ENCODE measurements around the gene KRT13. TPM values are rescaled to one million over a fixed set of nuclear protein-coding genes. Genes with fewer than 3 reads are reported as not detected.

KRT13 gene
- total RNA-seq, 1 donor from 2014 or later, result not detected

DNA sequence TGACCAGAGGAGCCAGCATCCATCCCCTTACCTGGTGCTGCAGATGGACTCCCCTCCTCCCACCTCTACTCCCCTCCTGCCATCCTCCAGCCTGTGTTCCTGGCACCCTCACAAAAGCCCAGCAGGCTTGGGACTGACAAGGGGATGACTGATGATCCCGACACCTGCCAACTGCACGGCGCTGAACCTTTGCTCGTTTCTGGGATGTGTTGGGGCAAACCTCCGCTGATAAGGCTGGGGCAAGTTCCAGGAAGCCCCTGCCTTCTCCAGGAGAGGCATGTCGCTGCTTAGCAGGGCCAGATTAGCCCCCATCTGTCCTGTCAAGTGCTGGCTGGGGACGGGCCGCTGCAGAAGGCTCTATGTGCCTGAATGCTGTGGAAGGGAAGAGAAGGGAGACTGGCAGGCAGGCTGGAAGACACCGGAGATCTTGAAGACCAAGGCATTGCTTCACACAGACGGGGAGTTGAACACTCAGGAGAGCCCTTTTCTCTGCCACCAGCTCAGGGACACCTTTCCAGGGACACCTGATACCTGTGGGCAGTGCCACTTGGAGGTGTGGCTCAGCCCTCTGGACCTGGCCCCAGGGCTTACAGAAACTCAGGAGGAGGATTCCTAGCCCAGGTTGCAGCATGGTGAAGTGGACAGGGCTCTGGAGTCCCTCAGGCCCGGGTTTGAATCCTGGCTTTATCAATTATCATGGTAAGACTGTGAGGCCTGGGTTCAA, 14.3 kb upstream of the KRT13 start:
- DNase-seq (ENCODE audit: low read depth), result no peak

- peak; percentile 42 for DNase-seq (ENCODE audit: low read depth)
Measured at GRCh38 chr17:41518789-41519449, 13.5 kb upstream of the KRT13 start, which contains the start of gene KRT15. Gene KRT15, minus strand, starts transcription at chr17:41518890. Its CDS starts 63 bp downstream, at chr17:41518827.

DNA sequence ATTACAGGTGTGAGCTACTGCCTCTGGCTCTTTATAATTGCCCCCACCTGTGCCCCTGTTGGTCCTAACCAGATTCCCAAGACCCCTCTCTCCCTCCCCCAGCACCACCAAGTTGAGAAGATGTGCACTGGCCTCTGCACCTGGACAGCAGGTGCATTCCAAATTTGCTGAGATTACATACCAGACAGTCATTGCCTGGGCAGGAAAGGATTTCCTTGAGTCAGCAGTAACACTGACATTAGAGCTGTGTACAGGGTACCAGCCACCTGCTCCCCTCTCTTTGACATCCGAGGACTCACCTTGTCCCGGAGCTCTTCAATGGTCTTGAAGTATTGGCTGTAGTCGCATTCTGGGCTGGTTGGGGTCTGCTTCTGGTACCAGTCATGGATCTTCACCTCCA, 12.6 kb upstream of the KRT13 start:
- no peak for DNase-seq (ENCODE audit: low read depth)

DNA sequence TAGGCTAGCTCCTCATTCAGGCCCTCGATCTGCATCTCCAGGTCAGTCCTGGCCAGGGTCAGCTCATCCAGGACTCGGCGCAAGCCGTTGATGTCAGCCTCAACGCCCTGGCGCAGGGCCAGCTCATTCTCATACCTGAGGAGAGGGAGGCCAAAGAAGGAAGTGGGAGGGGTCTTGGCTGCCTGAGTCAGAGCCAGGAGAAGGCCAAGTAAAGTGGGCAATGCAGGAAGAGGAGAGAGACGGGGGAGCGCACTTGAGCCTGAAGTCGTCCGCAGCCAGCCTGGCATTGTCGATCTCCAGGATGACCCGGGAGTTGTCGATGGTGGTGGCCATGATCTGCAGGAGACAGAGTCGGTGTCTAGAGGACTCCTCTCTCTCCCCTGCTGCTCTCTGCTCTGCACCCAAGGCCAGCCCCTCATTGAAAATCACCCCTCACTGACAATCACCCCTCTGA, 11.4 kb upstream of the KRT13 start:
- no peak for DNase-seq (ENCODE audit: low read depth)

DNA sequence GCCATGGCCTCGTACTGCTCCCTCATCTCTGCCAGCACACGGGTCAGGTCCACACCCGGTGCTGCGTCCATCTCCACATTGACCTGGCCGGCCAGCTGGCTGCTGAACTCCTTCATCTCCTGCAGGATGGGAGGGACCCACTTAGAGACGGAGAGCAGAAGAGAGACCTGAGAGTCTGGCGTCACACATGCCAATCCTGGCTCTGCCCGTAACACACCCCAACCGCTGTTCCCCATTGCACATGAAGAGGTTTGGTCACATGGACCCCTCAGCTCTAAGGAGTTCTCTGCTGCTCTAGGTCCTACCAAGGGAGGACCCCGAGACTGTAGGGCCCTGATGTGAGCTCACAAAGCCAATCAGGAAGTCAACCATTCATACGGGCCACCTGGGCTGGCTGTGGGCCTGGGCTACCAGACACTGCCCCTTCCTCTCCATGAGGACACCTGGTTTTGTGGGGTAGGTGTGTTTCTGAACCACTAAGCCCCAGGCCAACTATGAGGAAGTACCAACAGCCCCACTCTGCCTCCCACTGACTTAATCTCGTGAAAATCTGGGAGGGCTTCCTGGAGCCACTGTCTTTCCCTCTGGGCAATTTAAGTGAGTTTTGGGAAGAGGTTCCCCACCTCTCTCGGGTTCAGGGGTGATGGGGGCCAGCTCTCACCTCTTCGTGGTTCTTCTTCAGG, 10.9 kb upstream of the KRT13 start:
- DNase-seq (ENCODE audit: low read depth), result no peak

GRCh38 chr17:41513168-41513547, 7.7 kb upstream of the KRT13 start:
- DNase-seq (ENCODE audit: low read depth), result no peak

GRCh38 chr17:41512546-41513167, 7.2 kb upstream of the KRT13 start:
- no peak for DNase-seq (ENCODE audit: low read depth)

DNA sequence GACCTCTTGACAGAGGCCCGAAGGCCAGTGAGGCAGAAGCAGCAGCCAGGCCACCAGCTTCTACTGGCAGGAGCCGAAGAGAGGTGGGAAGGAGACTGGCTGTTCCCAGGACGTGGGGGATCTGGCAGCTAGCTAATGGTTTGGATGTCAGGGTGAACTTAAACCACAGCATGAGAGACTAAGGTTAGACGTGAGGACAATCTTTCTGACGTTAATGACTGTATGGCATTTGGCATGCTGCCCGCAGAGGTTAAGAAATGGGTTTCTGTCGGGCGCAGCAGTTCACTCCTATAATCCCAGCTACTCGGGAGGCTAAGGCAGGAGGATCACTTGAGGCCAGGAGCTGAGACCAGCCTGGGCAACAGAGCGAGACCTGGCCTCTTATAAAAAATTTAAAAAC, 6.3 kb upstream of the KRT13 start:
- DNase-seq (ENCODE audit: low read depth), result no peak

DNA sequence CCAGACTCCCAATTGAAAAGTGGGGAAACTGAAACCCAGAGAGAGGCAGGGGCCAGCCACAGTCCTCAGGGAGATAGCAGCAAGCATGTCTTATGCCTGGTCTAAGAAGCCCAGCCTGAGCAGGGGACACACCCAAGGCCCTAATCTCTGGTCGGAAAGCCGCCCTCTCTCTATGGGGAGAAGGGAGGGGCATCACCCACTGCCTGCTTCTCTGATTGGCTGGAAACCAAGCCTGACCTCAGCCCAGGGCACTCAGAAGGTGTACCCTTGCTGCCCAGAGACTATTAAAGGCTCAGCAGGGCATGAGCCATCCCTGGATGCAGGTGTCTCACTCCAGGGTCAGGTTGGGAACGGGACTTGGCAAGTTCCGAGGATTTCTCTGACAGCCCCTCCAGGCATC, 5.7 kb upstream of the KRT13 start:
- DNase-seq (ENCODE audit: low read depth), result no peak

- peak; percentile 35 for DNase-seq (ENCODE audit: low read depth)
Measured at GRCh38 chr17:41510251-41511065, 5.0 kb upstream of the KRT13 start.

GRCh38 chr17:41507315-41507880, 2.0 kb upstream of the KRT13 start:
- peak; percentile 42 for DNase-seq (ENCODE audit: low read depth)

GRCh38 chr17:41505809-41506767, 676 bp upstream of the KRT13 start:
- peak; percentile 45 for DNase-seq (ENCODE audit: low read depth)

- no peak for DNase-seq (ENCODE audit: low read depth)
Measured at GRCh38 chr17:41504246-41504977, 1.0 kb downstream of the KRT13 start.

DNA sequence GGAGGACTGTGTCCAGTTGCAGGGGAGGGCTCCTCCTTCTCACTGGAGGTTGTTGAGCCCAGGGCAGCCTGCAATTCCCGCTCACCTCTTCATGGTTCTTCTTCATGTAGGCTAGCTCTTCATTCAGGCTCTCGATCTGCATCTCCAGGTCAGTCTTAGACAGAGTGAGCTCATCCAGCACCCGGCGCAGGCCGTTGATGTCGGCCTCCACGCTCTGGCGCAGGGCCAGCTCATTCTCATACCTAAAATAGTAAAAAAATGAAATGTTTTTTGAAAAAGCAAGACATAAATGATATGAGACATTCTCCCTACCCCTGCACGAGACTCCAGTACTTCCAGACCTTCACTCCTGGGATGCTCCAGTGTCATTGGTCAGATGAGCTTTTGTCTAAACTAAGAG, 2.2 kb downstream of the KRT13 start:
- DNase-seq (ENCODE audit: low read depth), result no peak

DNA sequence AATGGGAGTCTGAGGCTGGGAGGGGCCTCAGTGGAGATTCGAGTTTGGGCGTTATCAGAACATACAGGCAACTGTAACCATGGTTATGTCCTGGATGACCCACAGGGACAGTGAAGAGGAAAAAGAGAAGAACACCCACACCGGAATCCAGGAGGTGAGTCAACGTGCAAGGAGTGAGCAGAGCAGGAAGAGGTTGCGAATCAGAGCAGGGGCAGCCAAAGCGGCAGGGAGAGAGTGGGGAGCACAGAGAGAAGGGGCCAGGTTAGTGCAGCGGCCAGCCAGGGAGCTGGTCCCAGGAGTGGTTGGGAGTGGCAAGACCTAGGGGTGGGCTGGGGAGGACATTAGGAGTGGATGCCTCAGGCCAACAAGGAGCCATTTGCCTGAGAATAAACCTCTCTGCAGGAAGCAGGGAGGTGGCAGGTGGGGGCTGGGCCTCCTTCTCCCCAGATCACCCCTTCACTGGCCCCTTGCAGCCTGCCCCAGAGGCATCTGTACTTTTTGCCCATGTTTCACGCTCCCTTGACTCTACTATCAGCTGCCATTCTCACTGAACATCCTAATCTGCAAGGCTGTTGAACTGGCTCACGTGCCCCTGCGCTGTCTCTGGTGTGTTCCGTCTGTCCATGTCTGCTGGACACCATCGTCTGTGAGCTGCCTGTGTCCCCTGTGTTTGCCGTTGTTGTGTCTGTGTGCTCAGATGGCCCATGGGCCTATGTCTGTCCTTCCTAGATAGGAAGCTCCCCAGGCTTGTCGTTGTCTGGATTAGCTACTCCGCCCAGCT, 5.1 kb downstream of the KRT13 start:
- DNase-seq (ENCODE audit: low read depth), result peak; percentile 63

- DNase-seq (ENCODE audit: low read depth), result no peak
Measured at GRCh38 chr17:41499714-41500113, 5.7 kb downstream of the KRT13 start.

DNA sequence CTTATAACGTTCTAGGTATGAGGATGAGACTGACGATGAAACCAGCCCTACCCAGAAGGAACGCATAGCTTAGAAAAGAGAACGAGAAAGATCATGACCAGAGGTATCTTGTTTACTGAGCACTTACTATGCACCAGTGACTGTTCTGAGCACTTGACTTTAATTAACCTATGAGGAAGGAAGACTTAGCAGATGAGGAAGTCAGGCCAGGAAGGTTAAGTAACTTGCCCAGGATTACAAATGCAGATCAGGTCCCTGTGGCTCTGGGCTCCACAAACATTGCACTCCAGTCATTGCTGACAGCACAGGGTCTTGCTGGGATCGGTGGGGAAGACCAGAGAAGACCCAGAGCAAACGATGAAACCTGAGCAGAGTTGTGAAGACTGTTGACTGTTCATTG, 7.1 kb downstream of the KRT13 start:
- DNase-seq (ENCODE audit: low read depth), result no peak

GRCh38 chr17:41496803-41497484, 8.5 kb downstream of the KRT13 start:
- peak; percentile 84 for DNase-seq (ENCODE audit: low read depth)

Data from renal cortical epithelial cell (primary cell).